ENCODE measurements around the gene BRD4. TPM values are rescaled to one million over a fixed set of nuclear protein-coding genes. Genes with fewer than 3 reads are reported as not detected.

The BRD4 gene
- total RNA-seq, 2 donors from 2014 or later, result 120 to 123 TPM

- Mint-ChIP-seq H3K36me3 (ENCODE audit: low read depth) (peaks cover 9% of the 10 kb centered on the region), H3K4me3 (no peak overlapping the region), H3K4me1 (peaks cover 9% of the 10 kb centered on the region), H3K27me3 (no peaks in the 10 kb centered on the region), H3K27ac (no peak overlapping the region)
- no peak for DNase-seq
- ATAC-seq, result no peak
- H3K9me3 ChIP-seq (ENCODE audit: control insufficient read depth, low read length, poor library complexity, severe bottlenecking), result no peaks in the 10 kb centered on the region
Observed at GRCh38 chr19:15256708-15257331, 75.5 kb downstream of the BRD4 start.

- Mint-ChIP-seq H3K4me3 (no peak overlapping the region), H3K27me3 (no peaks in the 10 kb centered on the region), H3K4me1 (peaks cover 9% of the 10 kb centered on the region), H3K27ac (no peak overlapping the region), H3K36me3 (ENCODE audit: low read depth) (peaks cover 9% of the 10 kb centered on the region)
- ATAC-seq (no peak), DNase-seq (no peak)
- no peaks in the 10 kb centered on the region for H3K9me3 ChIP-seq (ENCODE audit: control insufficient read depth, low read length, poor library complexity, severe bottlenecking)
Observed at GRCh38 chr19:15255359-15255990, 76.9 kb downstream of the BRD4 start.

GRCh38 chr19:15254547-15254946 is 77.8 kb downstream of the BRD4 start:
- peaks cover 9% of the 10 kb centered on the region for H3K4me1 Mint-ChIP-seq
- H3K4me3 Mint-ChIP-seq, result no peak overlapping the region
- H3K36me3 Mint-ChIP-seq (ENCODE audit: low read depth), result peaks cover 9% of the 10 kb centered on the region
- no peak overlapping the region for H3K27ac Mint-ChIP-seq
- H3K9me3 ChIP-seq (ENCODE audit: control insufficient read depth, low read length, poor library complexity, severe bottlenecking), result no peaks in the 10 kb centered on the region
- DNase-seq (no peak), ATAC-seq (no peak)
- no peaks in the 10 kb centered on the region for H3K27me3 Mint-ChIP-seq

GRCh38 chr19:15253513-15253912 is 78.8 kb downstream of the BRD4 start:
- no peak for ATAC-seq
- H3K27me3 Mint-ChIP-seq, result no peaks in the 10 kb centered on the region
- H3K4me1 Mint-ChIP-seq, result peaks cover 6% of the 10 kb centered on the region
- H3K27ac Mint-ChIP-seq, result no peak overlapping the region
- no peak overlapping the region for H3K4me3 Mint-ChIP-seq
- H3K36me3 Mint-ChIP-seq (ENCODE audit: low read depth), result peaks cover 6% of the 10 kb centered on the region
- H3K9me3 ChIP-seq (ENCODE audit: control insufficient read depth, low read length, poor library complexity, severe bottlenecking), result no peaks in the 10 kb centered on the region
- no peak for DNase-seq

- H3K4me3 Mint-ChIP-seq, result no peak overlapping the region
- H3K36me3 Mint-ChIP-seq (ENCODE audit: low read depth), result peaks cover 5% of the 10 kb centered on the region
- peaks cover 4% of the 10 kb centered on the region for H3K4me1 Mint-ChIP-seq
- no peaks in the 10 kb centered on the region for H3K27me3 Mint-ChIP-seq
- ATAC-seq, result no peak
- H3K9me3 ChIP-seq (ENCODE audit: control insufficient read depth, low read length, poor library complexity, severe bottlenecking), result no peaks in the 10 kb centered on the region
- no peak overlapping the region for H3K27ac Mint-ChIP-seq
- no peak for DNase-seq
Observed at GRCh38 chr19:15253061-15253460, 79.3 kb downstream of the BRD4 start.

- H3K27me3 Mint-ChIP-seq, result no peaks in the 10 kb centered on the region
- no peaks in the 10 kb centered on the region for H3K9me3 ChIP-seq (ENCODE audit: control insufficient read depth, low read length, poor library complexity, severe bottlenecking)
- peaks cover 4% of the 10 kb centered on the region for H3K4me1 Mint-ChIP-seq
- no peak for ATAC-seq
- H3K4me3 Mint-ChIP-seq, result no peak overlapping the region
- DNase-seq, result no peak
- H3K36me3 Mint-ChIP-seq (ENCODE audit: low read depth), result peaks cover 5% of the 10 kb centered on the region
- H3K27ac Mint-ChIP-seq, result no peak overlapping the region
Observed at GRCh38 chr19:15252398-15253018, 79.8 kb downstream of the BRD4 start.

- no peaks in the 10 kb centered on the region for H3K9me3 ChIP-seq (ENCODE audit: control insufficient read depth, low read length, poor library complexity, severe bottlenecking)
- ATAC-seq (no peak), DNase-seq (no peak)
- H3K4me3 Mint-ChIP-seq, result no peak overlapping the region
- peaks cover 5% of the 10 kb centered on the region for H3K36me3 Mint-ChIP-seq (ENCODE audit: low read depth)
- no peaks in the 10 kb centered on the region for H3K27me3 Mint-ChIP-seq
- H3K4me1 Mint-ChIP-seq, result peaks cover 4% of the 10 kb centered on the region
- no peak overlapping the region for H3K27ac Mint-ChIP-seq
Observed at GRCh38 chr19:15251749-15252397, 80.5 kb downstream of the BRD4 start.

- DNase-seq (no peak), ATAC-seq (no peak)
- H3K27me3 Mint-ChIP-seq, result no peaks in the 10 kb centered on the region
- no peak overlapping the region for H3K27ac Mint-ChIP-seq
- H3K4me3 Mint-ChIP-seq, result no peak overlapping the region
- H3K36me3 Mint-ChIP-seq (ENCODE audit: low read depth), result peaks cover 5% of the 10 kb centered on the region
- H3K4me1 Mint-ChIP-seq, result peaks cover 8% of the 10 kb centered on the region
- no peaks in the 10 kb centered on the region for H3K9me3 ChIP-seq (ENCODE audit: control insufficient read depth, low read length, poor library complexity, severe bottlenecking)
Observed at GRCh38 chr19:15251010-15251748, 81.2 kb downstream of the BRD4 start.

GRCh38 chr19:15250640-15250993 is 81.7 kb downstream of the BRD4 start:
- Mint-ChIP-seq H3K36me3 (ENCODE audit: low read depth) (peaks cover 6% of the 10 kb centered on the region), H3K4me1 (peaks cover 10% of the 10 kb centered on the region), H3K27me3 (no peaks in the 10 kb centered on the region), H3K27ac (no peak overlapping the region), H3K4me3 (no peak overlapping the region)
- H3K9me3 ChIP-seq (ENCODE audit: control insufficient read depth, low read length, poor library complexity, severe bottlenecking), result no peaks in the 10 kb centered on the region
- ATAC-seq (no peak), DNase-seq (no peak)

- H3K9me3 ChIP-seq (ENCODE audit: control insufficient read depth, low read length, poor library complexity, severe bottlenecking), result no peaks in the 10 kb centered on the region
- Mint-ChIP-seq H3K27me3 (no peaks in the 10 kb centered on the region), H3K36me3 (ENCODE audit: low read depth) (peaks cover 6% of the 10 kb centered on the region), H3K4me3 (no peak overlapping the region), H3K27ac (no peak overlapping the region), H3K4me1 (peaks cover 10% of the 10 kb centered on the region)
- ATAC-seq (no peak), DNase-seq (no peak)
Observed at GRCh38 chr19:15249972-15250639, 82.2 kb downstream of the BRD4 start.

- Mint-ChIP-seq H3K4me3 (no peak overlapping the region), H3K36me3 (ENCODE audit: low read depth) (peaks cover 8% of the 10 kb centered on the region), H3K4me1 (peaks cover 10% of the 10 kb centered on the region), H3K27me3 (no peaks in the 10 kb centered on the region), H3K27ac (no peak overlapping the region)
- ATAC-seq, result no peak
- DNase-seq, result no peak
- H3K9me3 ChIP-seq (ENCODE audit: control insufficient read depth, low read length, poor library complexity, severe bottlenecking), result no peaks in the 10 kb centered on the region
Observed at GRCh38 chr19:15249528-15249874, 82.8 kb downstream of the BRD4 start.

- H3K36me3 Mint-ChIP-seq (ENCODE audit: low read depth), result peaks cover 8% of the 10 kb centered on the region
- peaks cover 10% of the 10 kb centered on the region for H3K4me1 Mint-ChIP-seq
- H3K27ac Mint-ChIP-seq, result no peak overlapping the region
- ATAC-seq (no peak), DNase-seq (no peak)
- no peak overlapping the region for H3K4me3 Mint-ChIP-seq
- H3K27me3 Mint-ChIP-seq, result no peaks in the 10 kb centered on the region
- no peaks in the 10 kb centered on the region for H3K9me3 ChIP-seq (ENCODE audit: control insufficient read depth, low read length, poor library complexity, severe bottlenecking)
Observed at GRCh38 chr19:15248648-15249527, 83.5 kb downstream of the BRD4 start.

Measured in T-helper 17 cell (primary cell).